ENCODE results near the gene KRT85. TPM values are rescaled to one million over a fixed set of nuclear protein-coding genes. Genes with fewer than 3 reads are reported as not detected.

Gene KRT85
- total RNA-seq, 1 experiment from 2014 or later: not detected

- Histone ChIP-seq H3K9me2 (replicated peaks; ENCODE audit: insufficient read depth, low read length) (no peaks in the 10 kb centered on the region), H3K4me3 (ENCODE audit: low read length) (no peak overlapping the region), H3K27me3 (ENCODE audit: low read length) (no peaks in the 10 kb centered on the region), H3K79me2 (ENCODE audit: low read length) (no peaks in the 10 kb centered on the region), H3K4me2 (ENCODE audit: low read depth, low read length, poor library complexity, severe bottlenecking) (no peak overlapping the region), H3K4me1 (ENCODE audit: low read length) (peaks cover 16% of the 10 kb centered on the region), H3K9me3 (ENCODE audit: low read length) (no peaks in the 10 kb centered on the region), H3K36me3 (ENCODE audit: insufficient read depth, low read length) (no peaks in the 10 kb centered on the region), H2AFZ (ENCODE audit: low read length) (no peak overlapping the region), H3K27ac (ENCODE audit: low read length) (no peak overlapping the region), H4K20me1 (ENCODE audit: insufficient read depth, low read depth, low read length) (no peaks in the 10 kb centered on the region), H3K9ac (ENCODE audit: low read length) (no peak overlapping the region)
- DNase-seq: no peak
Measured at GRCh38 chr12:52353766-52354165, 13.5 kb downstream of the KRT85 start.

DNA sequence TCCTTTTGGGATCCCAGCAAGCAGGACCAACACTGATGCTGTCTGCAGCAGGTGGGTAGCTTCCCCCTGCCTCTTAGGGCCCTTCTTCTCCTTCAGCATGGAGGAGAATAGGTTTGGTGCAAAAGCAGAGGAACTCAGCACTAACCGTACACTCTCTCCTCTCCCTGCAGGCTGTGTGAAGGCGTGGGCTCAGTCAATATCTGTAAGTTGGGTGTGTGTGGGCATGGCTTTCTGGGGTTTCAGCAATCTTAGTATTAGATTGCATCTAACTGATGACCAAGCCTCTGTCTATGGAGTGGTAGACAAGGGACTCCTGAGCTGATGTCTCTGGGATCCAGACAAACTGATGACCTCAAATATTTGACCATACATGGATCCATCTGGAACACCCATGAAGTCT lies 14.3 kb downstream of the KRT85 start:
- Histone ChIP-seq H3K9me2 (replicated peaks; ENCODE audit: insufficient read depth, low read length) (no peaks in the 10 kb centered on the region), H3K36me3 (ENCODE audit: insufficient read depth, low read length) (no peaks in the 10 kb centered on the region), H3K27ac (ENCODE audit: low read length) (no peak overlapping the region), H3K4me1 (ENCODE audit: low read length) (peaks cover 8% of the 10 kb centered on the region), H3K4me2 (ENCODE audit: low read depth, low read length, poor library complexity, severe bottlenecking) (no peak overlapping the region), H2AFZ (ENCODE audit: low read length) (no peak overlapping the region), H3K9me3 (ENCODE audit: low read length) (no peaks in the 10 kb centered on the region), H4K20me1 (ENCODE audit: insufficient read depth, low read depth, low read length) (no peaks in the 10 kb centered on the region), H3K4me3 (ENCODE audit: low read length) (no peak overlapping the region), H3K79me2 (ENCODE audit: low read length) (no peaks in the 10 kb centered on the region), H3K27me3 (ENCODE audit: low read length) (no peaks in the 10 kb centered on the region), H3K9ac (ENCODE audit: low read length) (no peak overlapping the region)
- DNase-seq: no peak

- no peak for DNase-seq
- no peak overlapping the region for H3K4me3 ChIP-seq (ENCODE audit: low read length)
Measured at GRCh38 chr12:52351196-52352059, 15.9 kb downstream of the KRT85 start.

GRCh38 chr12:52350786-52351185 lies 16.5 kb downstream of the KRT85 start:
- Histone ChIP-seq H3K4me1 (ENCODE audit: low read length) (0 out of 2 replicates have a peak, but pooled peaks cover 3% of the 10 kb centered on the region), H3K27me3 (ENCODE audit: low read length) (no peaks in the 10 kb centered on the region), H3K27ac (ENCODE audit: low read length) (no peak overlapping the region), H3K79me2 (ENCODE audit: low read length) (no peaks in the 10 kb centered on the region), H3K9me2 (replicated peaks; ENCODE audit: insufficient read depth, low read length) (no peaks in the 10 kb centered on the region), H3K4me2 (ENCODE audit: low read depth, low read length, poor library complexity, severe bottlenecking) (no peak overlapping the region), H3K4me3 (ENCODE audit: low read length) (no peak overlapping the region), H2AFZ (ENCODE audit: low read length) (no peak overlapping the region), H3K9me3 (ENCODE audit: low read length) (no peaks in the 10 kb centered on the region), H3K36me3 (ENCODE audit: insufficient read depth, low read length) (no peaks in the 10 kb centered on the region), H4K20me1 (ENCODE audit: insufficient read depth, low read depth, low read length) (no peaks in the 10 kb centered on the region), H3K9ac (ENCODE audit: low read length) (no peak overlapping the region)
- no peak for DNase-seq

More at GRCh38 chr12:52351196-52352059, 15.9 kb downstream of the KRT85 start:
- H3K27me3 ChIP-seq (ENCODE audit: low read length): no peaks in the 10 kb centered on the region
- H3K4me2 ChIP-seq (ENCODE audit: low read depth, low read length, poor library complexity, severe bottlenecking): no peak overlapping the region
- H3K9me3 ChIP-seq (ENCODE audit: low read length): no peaks in the 10 kb centered on the region
- H3K9ac ChIP-seq (ENCODE audit: low read length): no peak overlapping the region
- no peak overlapping the region for H2AFZ ChIP-seq (ENCODE audit: low read length)
- 0 out of 2 replicates have a peak, but pooled peaks cover 3% of the 10 kb centered on the region for H3K4me1 ChIP-seq (ENCODE audit: low read length)
- no peaks in the 10 kb centered on the region for H3K79me2 ChIP-seq (ENCODE audit: low read length)
- no peaks in the 10 kb centered on the region for H4K20me1 ChIP-seq (ENCODE audit: insufficient read depth, low read depth, low read length)
- H3K9me2 ChIP-seq (replicated peaks; ENCODE audit: insufficient read depth, low read length): no peaks in the 10 kb centered on the region
- no peak overlapping the region for H3K27ac ChIP-seq (ENCODE audit: low read length)
- no peaks in the 10 kb centered on the region for H3K36me3 ChIP-seq (ENCODE audit: insufficient read depth, low read length)

DNA sequence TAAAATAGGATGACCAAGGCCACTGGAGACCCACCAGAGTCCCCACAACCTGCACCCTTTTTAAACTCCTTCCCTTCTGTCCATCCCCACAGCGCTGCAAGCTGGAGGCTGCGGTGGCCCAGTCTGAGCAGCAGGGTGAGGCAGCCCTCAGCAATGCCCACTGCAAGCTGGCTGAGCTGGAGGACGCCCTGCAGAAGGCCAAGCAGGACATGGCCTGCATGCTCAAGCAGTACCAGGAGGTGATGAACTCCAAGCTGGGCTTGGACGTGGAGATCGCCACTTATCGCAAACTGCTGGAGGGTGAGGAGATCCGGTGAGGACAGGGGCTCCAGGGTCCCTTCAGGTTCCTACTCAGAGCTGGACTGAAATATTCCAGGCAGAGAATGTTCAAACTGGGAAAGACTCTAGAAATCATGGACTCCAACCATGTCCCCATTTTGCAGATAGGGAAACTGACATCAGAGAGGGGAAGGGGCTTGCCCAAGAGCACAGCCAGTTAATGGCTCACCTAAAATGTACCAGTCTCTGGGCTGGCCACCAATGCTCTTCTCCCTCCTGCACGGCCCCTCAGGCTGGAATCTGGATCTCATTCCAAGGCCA lies 17.2 kb downstream of the KRT85 start:
- Histone ChIP-seq H2AFZ (ENCODE audit: low read length) (no peak overlapping the region), H3K4me1 (ENCODE audit: low read length) (0 out of 2 replicates have a peak, but pooled peaks cover 3% of the 10 kb centered on the region), H3K9me3 (ENCODE audit: low read length) (no peaks in the 10 kb centered on the region), H3K27ac (ENCODE audit: low read length) (no peak overlapping the region), H3K36me3 (ENCODE audit: insufficient read depth, low read length) (no peaks in the 10 kb centered on the region), H3K9ac (ENCODE audit: low read length) (no peak overlapping the region), H4K20me1 (ENCODE audit: insufficient read depth, low read depth, low read length) (no peaks in the 10 kb centered on the region), H3K27me3 (ENCODE audit: low read length) (no peaks in the 10 kb centered on the region), H3K4me3 (ENCODE audit: low read length) (no peak overlapping the region), H3K4me2 (ENCODE audit: low read depth, low read length, poor library complexity, severe bottlenecking) (no peak overlapping the region), H3K9me2 (replicated peaks; ENCODE audit: insufficient read depth, low read length) (no peaks in the 10 kb centered on the region), H3K79me2 (ENCODE audit: low read length) (no peaks in the 10 kb centered on the region)
- no peak for DNase-seq

- no peak for DNase-seq
- 0 out of 2 replicates have a peak, but pooled peaks cover under 1% of the 10 kb centered on the region for H3K4me1 ChIP-seq (ENCODE audit: low read length)
- H3K4me2 ChIP-seq (ENCODE audit: low read depth, low read length, poor library complexity, severe bottlenecking): no peak overlapping the region
- H3K36me3 ChIP-seq (ENCODE audit: insufficient read depth, low read length): no peaks in the 10 kb centered on the region
- no peaks in the 10 kb centered on the region for H4K20me1 ChIP-seq (ENCODE audit: insufficient read depth, low read depth, low read length)
- no peaks in the 10 kb centered on the region for H3K27me3 ChIP-seq (ENCODE audit: low read length)
- H3K4me3 ChIP-seq (ENCODE audit: low read length): no peak overlapping the region
- H3K9ac ChIP-seq (ENCODE audit: low read length): no peak overlapping the region
- H2AFZ ChIP-seq (ENCODE audit: low read length): no peak overlapping the region
- H3K9me2 ChIP-seq (replicated peaks; ENCODE audit: insufficient read depth, low read length): no peaks in the 10 kb centered on the region
- no peaks in the 10 kb centered on the region for H3K79me2 ChIP-seq (ENCODE audit: low read length)
- no peak overlapping the region for H3K27ac ChIP-seq (ENCODE audit: low read length)
- H3K9me3 ChIP-seq (ENCODE audit: low read length): no peaks in the 10 kb centered on the region
Measured at GRCh38 chr12:52349196-52349595, 18.1 kb downstream of the KRT85 start.

DNA sequence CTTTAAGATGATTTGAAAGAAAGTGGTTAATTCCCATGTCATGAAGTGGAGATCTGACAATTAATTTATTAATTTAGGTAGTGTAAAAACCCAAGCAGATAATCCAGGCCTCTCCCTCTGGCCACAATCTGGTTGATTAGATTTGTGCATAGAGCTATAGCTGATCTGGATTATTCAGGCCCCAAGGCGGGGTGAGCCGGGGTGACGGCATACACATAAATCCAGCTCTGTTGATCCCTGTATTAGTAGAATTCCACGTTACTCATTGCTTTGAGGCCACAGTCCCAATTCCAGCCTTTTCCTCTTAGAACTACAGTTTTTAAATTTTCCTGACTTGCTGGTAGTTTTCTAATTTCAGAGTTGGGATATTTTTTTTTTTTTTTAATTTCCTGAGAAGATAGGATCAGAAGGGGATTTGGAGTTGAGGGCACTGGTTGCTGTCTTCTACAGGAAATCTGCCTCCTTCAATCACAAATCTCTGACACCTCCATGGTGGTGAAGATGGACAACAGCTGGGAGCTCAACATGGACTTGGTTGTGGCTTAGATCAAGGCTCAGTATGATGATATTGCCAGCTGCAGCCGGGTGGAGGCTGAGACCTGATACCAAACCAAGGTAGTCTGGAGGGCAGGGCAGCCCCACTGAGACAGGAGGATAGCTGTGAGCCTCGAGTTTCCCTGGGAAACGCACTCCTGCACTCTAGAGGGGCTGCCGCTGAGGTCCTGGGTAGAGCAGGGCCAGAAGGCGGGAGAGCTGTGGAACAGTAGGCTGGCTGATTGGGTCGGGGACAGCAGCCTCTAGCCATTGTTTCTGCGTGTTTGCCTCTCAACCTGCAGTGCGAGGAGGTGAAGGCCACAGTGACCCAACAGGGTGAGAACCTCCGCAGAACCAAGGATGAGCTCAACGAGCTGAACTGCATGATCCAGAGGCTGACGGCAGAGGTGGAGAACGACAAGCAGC lies 19.4 kb downstream of the KRT85 start:
- H4K20me1 ChIP-seq (ENCODE audit: insufficient read depth, low read depth, low read length): no peaks in the 10 kb centered on the region

More for the DNA sequence above, 19.4 kb downstream of the KRT85 start:
- Histone ChIP-seq H3K27ac (ENCODE audit: low read length) (no peak overlapping the region), H3K4me3 (ENCODE audit: low read length) (no peak overlapping the region), H3K9ac (ENCODE audit: low read length) (no peak overlapping the region), H2AFZ (ENCODE audit: low read length) (no peak overlapping the region), H3K4me2 (ENCODE audit: low read depth, low read length, poor library complexity, severe bottlenecking) (no peak overlapping the region), H3K9me3 (ENCODE audit: low read length) (no peaks in the 10 kb centered on the region), H3K4me1 (ENCODE audit: low read length) (no peaks in the 10 kb centered on the region), H3K79me2 (ENCODE audit: low read length) (no peaks in the 10 kb centered on the region), H3K36me3 (ENCODE audit: insufficient read depth, low read length) (no peaks in the 10 kb centered on the region), H3K9me2 (replicated peaks; ENCODE audit: insufficient read depth, low read length) (no peaks in the 10 kb centered on the region), H3K27me3 (ENCODE audit: low read length) (0 out of 2 replicates have a peak, but pooled peaks cover 3% of the 10 kb centered on the region)
- no peak for DNase-seq

Data from Karpas-422 (cell line).